Measurements from ENCODE around the gene DNMBP. TPM values are rescaled to one million over a fixed set of nuclear protein-coding genes. Genes with fewer than 3 reads are reported as not detected.

The DNMBP gene
- total RNA-seq, 1 experiment from 2014 or later: 39.3 TPM

- CTCF ChIA-PET: no interaction called here
- POLR2A ChIA-PET: no interaction called here
- no peaks in the 10 kb centered on the region for H3K27me3 ChIP-seq (ENCODE audit: control insufficient read depth, insufficient read depth, low read length)
- in situ Hi-C loops (cut with HindIII; ENCODE audit: low pct_unique_long_range_greater_than_20kb, low sequenced_read_pairs) (no loop called here), intact Hi-C loops (cut with micrococcal nuclease; ENCODE audit: unreplicated experiment) (no loop called here)
- ATAC-seq (no peak), DNase-seq (ENCODE audit: low read depth, low spot score) (no peak)
- peaks cover 10% of the 10 kb centered on the region for H3K36me3 ChIP-seq (ENCODE audit: control insufficient read depth, insufficient read depth, low read length)
- no peak overlapping the region for H3K27ac ChIP-seq (ENCODE audit: low read length)
- BruUV-seq (replicated peaks): no TSS peak
- TF ChIP-seq TCF7L2 (IDR thresholded peaks at IDR 0.05; ENCODE audit: low read depth, low read length): no peak
- TF ChIP-seq SIN3A (IDR thresholded peaks at IDR 0.05; ENCODE audit: borderline replicate concordance, insufficient read depth, low read depth, low read length): no peak
- TF ChIP-seq REST (IDR thresholded peaks at IDR 0.05; ENCODE audit: insufficient read depth in 1 of 2, low read depth in 2 of 2, low read length in 1 of 2): no peak
- no peak for TF ChIP-seq POLR2AphosphoS5 (IDR thresholded peaks at IDR 0.05; ENCODE audit: low read depth, low read length)
- no peak for TF ChIP-seq CTCF (IDR thresholded peaks at IDR 0.05)
- no peak overlapping the region for H3K4me3 ChIP-seq (ENCODE audit: low read depth in 2 of 2, low read length in 2 of 2)
- H3K4me1 ChIP-seq (ENCODE audit: control insufficient read depth, insufficient read depth, low read length): no peaks in the 10 kb centered on the region
- H3K9me3 ChIP-seq (ENCODE audit: control insufficient read depth, insufficient read depth, low read depth, low read length): no peaks in the 10 kb centered on the region
Measured at GRCh38 chr10:99875473-99875872, 134.3 kb downstream of the DNMBP start.

GRCh38 chr10:99874341-99875085 is 135.2 kb downstream of the DNMBP start:
- Histone ChIP-seq H3K4me1 (ENCODE audit: control insufficient read depth, insufficient read depth, low read length) (no peaks in the 10 kb centered on the region), H3K36me3 (ENCODE audit: control insufficient read depth, insufficient read depth, low read length) (peaks cover 9% of the 10 kb centered on the region), H3K27me3 (ENCODE audit: control insufficient read depth, insufficient read depth, low read length) (no peaks in the 10 kb centered on the region), H3K9me3 (ENCODE audit: control insufficient read depth, insufficient read depth, low read depth, low read length) (no peaks in the 10 kb centered on the region), H3K27ac (ENCODE audit: low read length) (no peak overlapping the region), H3K4me3 (ENCODE audit: low read depth in 2 of 2, low read length in 2 of 2) (no peak overlapping the region)
- no TSS peak for BruUV-seq (replicated peaks)
- no peak for TF ChIP-seq TCF7L2 (IDR thresholded peaks at IDR 0.05; ENCODE audit: low read depth, low read length)
- no peak; the same call in 1 of the 2 replicates for TF ChIP-seq POLR2AphosphoS5 (IDR thresholded peaks at IDR 0.05; ENCODE audit: low read depth, low read length)
- no peak for TF ChIP-seq CTCF (IDR thresholded peaks at IDR 0.05)
- TF ChIP-seq REST (IDR thresholded peaks at IDR 0.05; ENCODE audit: insufficient read depth in 1 of 2, low read depth in 2 of 2, low read length in 1 of 2): no peak
- TF ChIP-seq SIN3A (IDR thresholded peaks at IDR 0.05; ENCODE audit: borderline replicate concordance, insufficient read depth, low read depth, low read length): no peak
- DNase-seq (ENCODE audit: low read depth, low spot score) (no peak), ATAC-seq (peak; percentile 15; the same call in 1 of the 2 replicates)
- ChIA-PET CTCF (interaction anchor here (0.7 to 1.4 kb wide), 2 partner anchors 15 to 1227 kb away, joined by 4 to 5 read pairs; no protein-coding TSS in a partner anchor), POLR2A (no interaction called here)
- in situ Hi-C loops (cut with HindIII; ENCODE audit: low pct_unique_long_range_greater_than_20kb, low sequenced_read_pairs) (no loop called here), intact Hi-C loops (cut with micrococcal nuclease; ENCODE audit: unreplicated experiment) (no loop called here)

Data from Panc1 (cell line).